HG02943 (cell line): ENCODE results near the gene CS.
"Not testable (repeated sequence)": the region's sequence is repeated elsewhere in the genome, so short reads cannot be mapped to it uniquely, and the experiment has no call there.

Experiments
- ATAC-seq: cut with Tn5 transposase; IDR thresholded peaks from one replicate; pipeline ENCODE4 v1.9.1; 2021; ENCODE audit warnings: mild to moderate bottlenecking, low read depth, moderate library complexity; ENCODE audit not compliant: unreplicated experiment

The CS gene

GRCh38 chr12:56321610-56322009 lies 21.5 kb upstream of the CS start:
- ATAC-seq: not testable (repeated sequence)

GRCh38 chr12:56321027-56321426 lies 20.9 kb upstream of the CS start:
- ATAC-seq: no peak

- no peak for ATAC-seq
Observed at GRCh38 chr12:56317675-56318074, 17.5 kb upstream of the CS start.

GRCh38 chr12:56315622-56316473 lies 15.7 kb upstream of the CS start, which contains the start of gene CNPY2:
TSS of gene CNPY2 (minus strand) at chr12:56315988. CDS start at chr12:56315217, 771 bp downstream.
- peak; percentile 91 for ATAC-seq

GRCh38 chr12:56315249-56315621 lies 15.1 kb upstream of the CS start:
- ATAC-seq: no peak

GRCh38 chr12:56311003-56311402 lies 10.9 kb upstream of the CS start:
- ATAC-seq: no peak

GRCh38 chr12:56308714-56309113 lies 8.6 kb upstream of the CS start:
- no peak for ATAC-seq

- ATAC-seq: no peak
Observed at GRCh38 chr12:56307221-56307965, 7.3 kb upstream of the CS start.

- no peak for ATAC-seq
Observed at GRCh38 chr12:56304872-56305590, 4.9 kb upstream of the CS start.

- no peak for ATAC-seq
Observed at GRCh38 chr12:56304276-56304675, 4.1 kb upstream of the CS start.

GRCh38 chr12:56300644-56301464 lies 724 bp upstream of the CS start:
- ATAC-seq: peak; percentile 2

GRCh38 chr12:56299308-56299852 lies 750 bp downstream of the CS start:
- no peak for ATAC-seq

GRCh38 chr12:56298828-56299227 lies 1.3 kb downstream of the CS start:
- ATAC-seq: no peak

GRCh38 chr12:56297400-56297799 lies 2.7 kb downstream of the CS start:
- no peak for ATAC-seq

GRCh38 chr12:56296295-56296694 lies 3.8 kb downstream of the CS start:
- ATAC-seq: no peak

GRCh38 chr12:56293795-56294194 lies 6.3 kb downstream of the CS start:
- no peak for ATAC-seq

GRCh38 chr12:56288705-56289387 lies 11.3 kb downstream of the CS start:
- ATAC-seq: no peak

- ATAC-seq: no peak
Observed at GRCh38 chr12:56286044-56286830, 13.9 kb downstream of the CS start.

- ATAC-seq: not testable (repeated sequence)
Observed at GRCh38 chr12:56284263-56284662, 15.9 kb downstream of the CS start.
